Caki2 (cell line): ENCODE measurements around the gene HGS. TPM values are rescaled to one million over a fixed set of nuclear protein-coding genes. Genes with fewer than 3 reads are reported as not detected.

ENCODE experiments used
- DNase-seq: peaks from one replicate; pipeline ENCODE4 v3.0.0-alpha.2; 2015; ENCODE audit warnings: low read depth
- in situ Hi-C: cut with HindIII; loops from 2 replicates; pipeline ENCODE4 v1.10.0; 2016; ENCODE audit warnings: low sequenced_read_pairs, low pct_unique_long_range_greater_than_20kb, mixed read lengths
- total RNA-seq: library from RNA; depleted of rRNA; stranded (reverse); fragments of >200 nt; shearing (Covaris generic); gene quantifications from 2 replicates; pipeline ENCODE4 v1.2.3, GENCODE V29; 2014; ENCODE audit warnings: low replicate concordance

Gene HGS
- total RNA-seq, 1 experiment from 2014 or later, result 87.1 TPM

DNA sequence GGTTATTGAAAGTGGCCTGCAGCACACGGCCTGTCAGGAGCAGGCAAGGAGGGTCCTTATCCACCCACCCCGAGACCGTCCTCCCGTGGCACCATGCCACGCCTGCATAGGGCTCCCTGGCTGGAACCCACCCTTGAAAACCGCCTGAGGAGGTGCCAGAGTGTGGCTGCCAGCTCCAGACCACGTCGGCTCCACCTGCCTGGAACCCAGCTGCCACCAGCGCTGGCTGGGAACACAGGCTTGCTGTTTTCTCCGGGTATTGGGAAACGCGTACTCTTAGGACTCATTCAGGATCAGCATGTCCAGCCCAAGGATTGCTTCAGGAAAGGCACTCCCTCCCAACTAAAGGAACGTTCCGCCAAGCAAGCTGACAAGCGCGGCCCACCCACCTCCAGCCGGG, 6.9 kb upstream of the HGS start:
- in situ Hi-C loops, result no loop called here

DNA sequence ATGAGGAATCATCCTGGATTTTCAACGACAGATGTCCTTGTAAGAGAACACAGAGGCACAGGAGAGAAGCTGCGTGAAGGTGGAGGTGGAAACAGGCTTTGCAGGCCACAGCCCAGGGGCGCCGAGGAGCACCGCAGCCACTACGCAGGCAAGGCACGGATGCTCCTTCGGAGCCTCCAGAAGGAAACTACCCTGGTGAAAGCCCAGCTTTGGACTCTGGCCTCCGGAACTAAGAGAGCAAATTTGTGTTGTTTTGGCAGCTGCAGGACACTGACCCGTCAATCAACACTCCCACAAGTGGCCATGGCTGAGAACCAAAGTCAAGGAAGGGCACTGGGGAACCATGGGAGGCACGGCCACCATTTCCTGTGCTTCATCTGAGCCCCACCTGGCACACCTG, 3.7 kb upstream of the HGS start:
- DNase-seq, result no peak
- in situ Hi-C loops, result no loop called here

More for the DNA sequence above, 6.9 kb upstream of the HGS start:
- no peak for DNase-seq

DNA sequence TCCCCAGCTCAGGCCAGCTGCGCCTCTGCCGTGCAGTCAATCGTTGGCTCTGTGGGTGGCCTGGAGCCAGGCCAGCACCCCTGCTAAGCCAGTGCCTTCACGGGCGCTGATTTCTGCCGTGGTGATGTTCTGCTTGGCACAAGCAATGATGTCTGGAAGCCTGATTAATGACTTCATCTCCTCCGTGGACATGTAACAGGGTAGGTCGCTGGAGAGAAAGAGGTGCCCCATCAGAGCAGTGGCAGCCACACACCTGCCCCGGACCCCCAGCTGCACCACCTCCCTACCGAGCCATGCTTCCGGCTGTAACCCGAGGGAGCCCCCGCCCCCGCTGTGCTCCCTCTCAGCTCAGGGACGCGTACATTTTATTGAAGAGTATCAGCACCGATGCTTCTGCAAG, 2.1 kb upstream of the HGS start:
- in situ Hi-C loops, result no loop called here
- DNase-seq, result peak; percentile 70

DNA sequence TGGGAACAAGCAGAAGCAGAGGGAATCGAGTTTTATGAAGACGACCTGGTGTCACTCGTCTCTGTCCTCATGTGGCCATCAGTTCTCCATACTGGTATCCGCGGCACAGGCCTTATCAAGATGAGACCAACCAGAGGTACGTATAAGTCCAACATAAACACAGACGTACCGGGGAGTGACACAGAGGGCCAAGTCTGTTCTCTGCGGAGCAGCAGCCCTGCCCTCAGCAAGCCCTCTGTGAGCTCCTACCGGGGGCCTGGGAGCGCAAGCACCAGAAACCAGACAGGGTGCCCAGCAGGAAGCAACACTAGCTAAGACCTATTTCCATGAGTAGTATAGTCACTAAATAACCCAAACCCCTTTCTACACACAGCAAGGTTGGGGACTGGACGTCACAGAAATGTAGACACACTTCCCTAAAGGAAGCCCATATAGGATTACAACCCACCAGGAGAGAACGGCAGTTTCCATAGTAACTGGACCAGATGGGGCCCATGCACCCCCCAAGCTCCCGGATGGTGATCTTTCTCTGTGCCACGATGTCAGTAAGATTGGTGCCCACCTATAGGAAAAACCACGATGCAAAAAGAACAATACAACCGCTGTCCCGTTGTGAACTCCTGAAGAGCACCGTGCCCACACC, 1.1 kb upstream of the HGS start:
- in situ Hi-C loops, result no loop called here

DNA sequence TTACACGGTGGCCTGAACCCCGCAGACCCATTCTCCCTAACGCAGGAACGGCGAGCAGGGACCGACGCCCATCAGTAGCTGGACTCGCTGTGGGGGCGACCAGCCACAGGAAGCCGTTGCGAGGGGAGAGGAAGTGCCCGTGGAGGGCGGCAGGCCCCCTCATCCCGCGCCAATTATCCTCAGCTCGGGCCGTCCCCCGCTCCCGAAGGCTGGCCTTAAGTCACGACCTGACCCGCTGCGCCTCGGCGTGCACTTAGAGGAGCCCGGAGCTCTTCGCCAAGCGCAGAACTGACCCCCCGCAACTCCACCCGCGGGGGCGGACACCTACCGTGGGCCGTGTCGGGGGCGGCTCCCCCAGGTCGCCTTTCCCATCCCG, 615 bp upstream of the HGS start:
- no peak for DNase-seq
- in situ Hi-C loops, result no loop called here

More for the DNA sequence above, 1.1 kb upstream of the HGS start:
- no peak for DNase-seq

DNA sequence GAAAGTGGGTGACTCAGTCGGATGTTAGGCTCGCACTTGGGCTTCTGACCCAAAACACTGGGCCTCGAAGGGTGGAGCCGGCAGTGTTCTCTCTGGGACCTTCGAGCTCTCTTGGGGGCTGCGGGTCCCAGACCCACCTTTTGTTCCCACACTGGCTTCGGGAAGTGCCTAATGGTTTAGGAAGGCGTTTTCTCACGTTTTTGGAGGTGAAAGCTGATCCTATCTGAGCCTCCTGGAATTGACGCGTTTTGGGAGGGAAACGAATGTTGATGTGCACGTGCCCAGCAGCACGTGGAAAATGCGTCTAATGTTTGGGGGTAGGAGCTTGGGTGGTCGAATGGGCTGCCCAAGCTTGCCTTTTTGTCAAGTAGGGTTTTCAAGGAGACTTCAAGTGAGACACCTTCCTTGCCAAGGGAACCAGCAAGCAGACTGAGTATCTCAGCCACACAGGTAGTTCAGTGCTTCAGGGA, 666 bp downstream of the HGS start:
- in situ Hi-C loops, result no loop called here
- DNase-seq, result no peak

DNA sequence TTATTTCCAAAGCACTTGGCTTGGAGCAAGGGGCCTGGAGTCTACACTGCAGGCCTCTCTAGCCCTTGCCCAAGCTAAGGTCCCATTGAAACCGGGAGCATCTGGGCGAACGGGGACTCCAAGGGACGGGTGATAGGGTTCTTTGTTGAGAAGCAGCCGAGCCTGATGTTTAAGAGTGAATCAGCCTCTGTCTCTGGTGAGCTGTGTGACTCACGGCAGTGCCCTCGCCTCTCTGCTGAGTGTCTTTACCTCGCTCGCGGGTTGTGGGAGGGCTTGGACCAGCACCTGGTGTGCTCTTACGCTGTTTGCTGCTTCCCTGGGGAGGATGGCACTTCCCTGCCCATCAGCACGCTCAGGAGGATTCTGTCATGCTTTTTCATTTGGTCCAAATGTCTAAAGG, 1.3 kb downstream of the HGS start:
- in situ Hi-C loops, result no loop called here
- DNase-seq, result peak; percentile 49

DNA sequence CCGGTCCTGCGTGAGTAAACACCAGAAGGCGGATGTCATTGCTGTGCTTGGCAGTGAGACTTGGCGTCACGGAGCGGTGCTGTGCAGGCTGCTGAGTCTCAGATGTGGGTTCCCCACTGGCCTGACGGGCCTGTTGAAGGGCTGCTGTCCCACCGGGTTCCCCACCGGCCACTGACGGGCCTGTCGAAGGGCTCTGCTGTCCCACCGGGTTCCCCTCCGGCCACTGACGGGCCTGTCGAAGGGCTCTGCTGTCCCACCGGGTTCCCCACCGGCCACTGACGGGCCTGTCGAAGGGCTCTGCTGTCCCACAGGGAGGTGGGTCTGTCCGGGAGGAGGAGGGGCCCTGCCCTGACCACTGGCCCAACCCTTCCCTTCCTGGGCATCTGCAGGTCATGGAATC, 2.8 kb downstream of the HGS start:
- in situ Hi-C loops, result no loop called here

DNA sequence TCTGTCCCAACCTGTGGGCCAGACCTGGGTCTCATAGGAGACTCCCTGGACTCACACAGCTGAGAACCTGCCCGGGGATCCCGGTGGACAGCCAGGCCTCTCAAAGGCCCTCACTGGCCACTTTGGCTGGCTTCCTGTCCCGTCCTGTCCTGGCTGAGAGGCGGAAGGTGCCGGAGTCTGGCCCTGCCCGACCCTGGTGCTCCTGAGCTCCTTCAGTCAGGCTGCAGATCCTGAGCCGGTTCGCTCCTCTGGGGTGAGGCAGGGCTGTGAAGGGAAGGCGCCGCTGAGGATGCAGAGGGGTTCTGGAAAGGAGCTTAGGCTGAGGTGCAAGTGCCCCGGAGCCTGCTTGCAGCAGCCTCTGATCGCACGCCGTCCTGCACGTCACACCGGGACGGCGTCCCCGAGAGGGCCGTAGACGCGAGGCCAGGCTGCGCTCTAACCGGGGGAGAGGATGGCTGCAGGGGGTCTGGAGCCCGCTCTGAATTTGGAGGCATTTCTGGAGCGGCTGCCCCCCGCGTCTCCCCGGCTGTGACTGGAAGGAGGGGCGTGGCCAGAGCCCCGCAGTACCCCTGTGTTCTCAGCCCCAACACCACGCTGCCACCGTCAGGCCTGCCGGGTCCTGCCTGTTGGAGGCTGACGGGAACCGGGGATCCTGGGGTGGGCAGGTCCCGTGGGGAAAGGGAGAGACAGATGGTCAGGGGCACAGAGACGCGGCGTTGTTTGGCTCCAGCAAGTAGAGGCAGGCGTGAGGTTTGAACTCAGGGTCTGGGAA, 4.1 kb downstream of the HGS start:
- in situ Hi-C loops, result no loop called here
- no peak for DNase-seq

More for the DNA sequence above, 2.8 kb downstream of the HGS start:
- no peak for DNase-seq

DNA sequence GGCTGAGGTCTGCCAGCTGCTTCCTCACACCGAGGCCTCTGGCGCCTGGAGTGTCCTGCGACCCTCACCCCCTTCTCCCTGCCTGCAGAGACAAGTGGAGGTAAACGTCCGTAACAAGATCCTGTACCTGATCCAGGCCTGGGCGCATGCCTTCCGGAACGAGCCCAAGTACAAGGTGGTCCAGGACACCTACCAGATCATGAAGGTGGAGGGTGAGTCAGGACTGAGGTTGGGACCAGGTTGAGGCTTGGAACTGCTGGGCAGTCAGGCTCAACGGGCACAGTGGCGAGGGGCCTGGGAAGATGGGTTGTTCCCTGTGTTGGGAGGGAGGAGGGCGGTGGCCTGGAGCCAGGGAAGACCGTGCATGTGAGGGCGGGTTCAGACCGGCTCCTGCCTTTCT, 4.8 kb downstream of the HGS start:
- in situ Hi-C loops, result no loop called here

DNA sequence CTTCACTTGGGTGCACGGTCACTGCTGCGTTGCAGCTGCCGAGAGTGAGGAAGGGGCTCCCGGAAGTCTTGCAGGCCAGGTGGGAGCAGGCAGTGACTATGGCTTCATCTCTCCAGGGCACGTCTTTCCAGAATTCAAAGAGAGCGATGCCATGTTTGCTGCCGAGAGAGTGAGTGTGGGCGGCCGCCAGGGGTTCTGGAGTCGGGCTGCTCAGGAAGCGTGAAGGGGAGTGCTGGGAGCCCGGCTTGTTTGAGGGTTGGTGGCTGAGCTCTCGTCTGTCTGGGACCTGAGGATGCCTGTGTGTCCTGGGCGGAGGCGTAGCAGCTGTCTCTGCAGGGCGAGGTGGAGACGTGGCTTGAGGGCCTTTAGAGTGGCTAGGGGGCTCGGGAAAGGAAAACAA, 6.3 kb downstream of the HGS start:
- in situ Hi-C loops, result no loop called here
- no peak for DNase-seq

More for the DNA sequence above, 4.8 kb downstream of the HGS start:
- DNase-seq, result no peak

DNA sequence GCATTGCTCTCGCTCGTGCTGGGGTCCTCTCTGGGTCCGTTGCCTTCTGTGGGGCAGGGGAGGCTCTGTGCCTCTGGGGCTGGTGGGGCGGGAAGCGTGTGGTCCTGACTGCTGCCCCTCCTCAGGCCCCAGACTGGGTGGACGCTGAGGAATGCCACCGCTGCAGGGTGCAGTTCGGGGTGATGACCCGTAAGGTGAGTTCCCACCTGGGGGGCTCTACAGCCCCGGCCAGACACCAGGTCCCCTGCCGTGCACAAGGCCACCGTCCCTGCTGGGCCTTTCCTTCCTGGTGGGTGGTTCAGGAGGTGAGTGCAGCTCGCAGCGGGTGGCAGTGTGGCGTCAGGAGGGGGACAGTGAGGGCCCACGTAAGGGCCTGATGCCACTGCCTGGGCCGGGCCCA, 6.7 kb downstream of the HGS start:
- in situ Hi-C loops, result no loop called here
- DNase-seq, result no peak

DNA sequence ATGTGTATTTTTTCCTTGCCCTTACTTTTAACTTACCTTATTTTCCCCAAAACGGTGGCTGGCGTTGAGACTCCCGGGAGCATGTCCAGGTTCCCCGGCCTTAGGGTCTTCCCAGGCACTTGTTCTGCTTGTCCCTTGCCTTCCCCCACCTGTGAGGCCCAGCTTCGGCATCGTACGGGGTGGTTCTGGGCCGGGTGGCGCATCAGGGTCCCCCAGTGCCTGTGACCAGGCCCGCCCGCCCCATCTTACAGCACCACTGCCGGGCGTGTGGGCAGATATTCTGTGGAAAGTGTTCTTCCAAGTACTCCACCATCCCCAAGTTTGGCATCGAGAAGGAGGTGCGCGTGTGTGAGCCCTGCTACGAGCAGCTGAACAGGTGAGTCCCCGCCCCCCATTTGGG, 7.4 kb downstream of the HGS start:
- no peak for DNase-seq
- in situ Hi-C loops, result no loop called here

DNA sequence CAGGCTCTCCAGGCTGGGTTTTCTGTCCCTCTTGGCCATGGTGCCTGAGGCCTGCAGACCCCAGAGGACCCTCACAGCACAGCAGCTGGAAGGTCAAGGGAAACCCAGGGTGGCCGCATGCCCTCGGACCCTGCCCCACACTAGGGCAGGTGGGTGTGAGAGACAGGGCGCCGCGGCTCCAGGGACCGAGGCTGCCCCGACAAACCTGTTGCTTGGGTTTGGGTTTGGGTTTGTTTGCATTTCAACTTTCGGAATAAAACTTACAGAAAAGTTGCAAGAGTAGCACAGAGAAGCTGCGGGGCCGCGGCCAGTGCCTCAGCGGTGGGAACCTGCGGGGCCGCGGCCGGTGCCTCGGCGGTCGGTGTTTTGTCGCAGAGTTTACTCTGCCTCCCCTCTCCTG, 7.8 kb downstream of the HGS start:
- no peak for DNase-seq
- in situ Hi-C loops, result no loop called here

DNA sequence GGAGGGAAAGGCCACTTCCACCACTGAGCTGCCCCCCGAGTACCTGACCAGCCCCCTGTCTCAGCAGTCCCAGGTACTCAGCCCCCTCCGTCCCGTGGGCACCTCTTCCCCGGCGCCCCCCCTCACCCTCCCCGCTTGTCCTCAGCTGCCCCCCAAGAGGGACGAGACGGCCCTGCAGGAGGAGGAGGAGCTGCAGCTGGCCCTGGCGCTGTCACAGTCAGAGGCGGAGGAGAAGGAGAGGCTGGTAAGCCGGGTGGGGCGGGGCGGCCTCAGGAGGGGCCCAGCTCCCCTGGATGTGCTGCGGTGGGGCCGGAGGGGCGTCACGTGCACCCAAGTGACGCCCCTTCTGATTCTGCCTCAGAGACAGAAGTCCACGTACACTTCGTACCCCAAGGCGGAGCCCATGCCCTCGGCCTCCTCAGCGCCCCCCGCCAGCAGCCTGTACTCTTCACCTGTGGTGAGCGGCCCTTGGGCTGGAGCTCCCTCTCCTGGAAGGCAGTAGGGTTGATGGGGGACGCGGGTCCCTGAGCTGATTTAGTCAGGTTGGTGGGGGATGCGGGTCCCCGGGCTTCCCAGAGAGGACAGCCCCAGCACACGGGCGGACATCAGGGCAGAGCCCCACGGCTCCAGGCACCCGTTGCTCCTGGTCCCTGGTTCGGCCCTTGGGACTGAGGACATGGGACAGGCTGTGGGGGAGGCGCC, 9.8 kb downstream of the HGS start:
- no peak for DNase-seq
- in situ Hi-C loops, result no loop called here

DNA sequence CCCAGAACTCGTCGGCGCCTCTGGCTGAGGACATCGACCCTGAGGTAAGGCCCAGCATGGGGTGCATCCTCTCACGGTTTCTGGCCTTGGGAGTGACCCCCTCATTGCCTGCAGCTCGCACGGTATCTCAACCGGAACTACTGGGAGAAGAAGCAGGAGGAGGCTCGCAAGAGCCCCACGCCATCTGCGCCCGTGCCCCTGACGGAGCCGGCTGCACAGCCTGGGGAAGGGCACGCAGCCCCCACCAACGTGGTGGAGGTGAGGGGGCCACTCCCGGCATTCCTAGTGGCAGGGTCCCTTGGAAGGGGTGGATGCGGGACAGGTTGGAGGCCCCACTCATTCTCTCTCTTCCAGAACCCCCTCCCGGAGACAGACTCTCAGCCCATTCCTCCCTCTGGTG, 11.0 kb downstream of the HGS start:
- in situ Hi-C loops, result no loop called here
- DNase-seq, result no peak

DNA sequence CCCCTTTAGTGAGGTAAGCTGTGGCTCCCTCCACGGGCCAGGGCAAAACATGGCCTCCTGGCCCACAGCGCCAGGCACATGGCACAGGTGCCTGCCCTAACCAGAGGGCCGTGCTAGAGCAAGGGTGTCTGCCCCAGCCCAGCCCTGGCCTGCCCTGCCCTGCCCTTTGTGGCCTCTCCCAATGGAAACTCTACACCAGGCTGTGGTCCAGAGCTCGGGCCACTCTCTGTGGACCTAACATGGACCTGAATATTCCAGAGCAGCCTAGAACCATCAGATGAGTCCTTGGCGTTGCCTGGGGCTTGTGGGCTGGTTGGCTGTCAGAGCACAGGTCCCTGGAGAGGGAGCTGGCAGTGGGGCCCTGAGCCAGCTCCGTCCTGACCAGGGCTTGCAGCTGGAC, 11.4 kb downstream of the HGS start:
- no peak for DNase-seq
- in situ Hi-C loops, result no loop called here

DNA sequence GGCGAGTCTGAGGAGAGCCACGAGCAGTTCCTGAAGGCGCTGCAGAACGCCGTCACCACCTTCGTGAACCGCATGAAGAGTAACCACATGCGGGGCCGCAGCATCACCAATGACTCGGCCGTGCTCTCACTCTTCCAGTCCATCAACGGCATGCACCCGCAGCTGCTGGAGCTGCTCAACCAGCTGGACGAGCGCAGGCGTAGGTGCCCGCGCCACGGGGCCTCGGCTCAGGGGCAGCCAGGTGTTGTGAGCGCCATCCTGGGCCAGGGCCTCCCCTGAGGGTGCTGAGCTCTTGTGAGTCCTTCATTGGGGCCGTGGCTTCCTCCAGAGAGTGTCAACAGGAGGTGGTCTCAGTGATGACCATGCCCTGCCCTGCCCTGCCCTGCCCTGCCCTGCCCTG, 12.0 kb downstream of the HGS start:
- no peak for DNase-seq
- in situ Hi-C loops, result no loop called here

DNA sequence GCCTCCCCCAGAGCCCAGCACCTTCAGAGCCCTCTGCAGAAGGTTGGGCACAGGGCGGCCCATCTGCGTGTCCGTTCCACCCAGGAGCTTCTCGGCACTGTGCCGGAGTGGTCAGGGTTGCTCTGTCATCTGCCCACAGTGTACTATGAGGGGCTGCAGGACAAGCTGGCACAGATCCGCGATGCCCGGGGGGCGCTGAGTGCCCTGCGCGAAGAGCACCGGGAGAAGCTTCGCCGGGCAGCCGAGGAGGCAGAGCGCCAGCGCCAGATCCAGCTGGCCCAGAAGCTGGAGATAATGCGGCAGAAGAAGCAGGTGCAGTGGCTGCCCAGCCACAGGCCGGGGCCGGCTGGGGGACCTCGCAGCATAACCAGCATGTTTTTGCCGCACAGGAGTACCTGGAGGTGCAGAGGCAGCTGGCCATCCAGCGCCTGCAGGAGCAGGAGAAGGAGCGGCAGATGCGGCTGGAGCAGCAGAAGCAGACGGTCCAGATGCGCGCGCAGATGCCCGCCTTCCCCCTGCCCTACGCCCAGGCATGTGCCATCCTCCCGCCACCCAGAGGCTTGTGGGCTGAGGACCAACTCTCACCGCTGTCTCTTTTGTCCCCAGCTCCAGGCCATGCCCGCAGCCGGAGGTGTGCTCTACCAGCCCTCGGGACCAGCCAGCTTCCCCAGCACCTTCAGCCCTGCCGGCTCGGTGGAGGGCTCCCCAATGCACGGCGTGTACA, 12.6 kb downstream of the HGS start:
- in situ Hi-C loops, result no loop called here
- no peak for DNase-seq
